HG03196 (cell line): ENCODE data around the gene NPAS3.

Source experiments
- ATAC-seq: cut with Tn5 transposase; IDR thresholded peaks from one replicate; pipeline ENCODE4 v1.9.1; 2021; ENCODE audit not compliant: unreplicated experiment

Gene NPAS3

DNA sequence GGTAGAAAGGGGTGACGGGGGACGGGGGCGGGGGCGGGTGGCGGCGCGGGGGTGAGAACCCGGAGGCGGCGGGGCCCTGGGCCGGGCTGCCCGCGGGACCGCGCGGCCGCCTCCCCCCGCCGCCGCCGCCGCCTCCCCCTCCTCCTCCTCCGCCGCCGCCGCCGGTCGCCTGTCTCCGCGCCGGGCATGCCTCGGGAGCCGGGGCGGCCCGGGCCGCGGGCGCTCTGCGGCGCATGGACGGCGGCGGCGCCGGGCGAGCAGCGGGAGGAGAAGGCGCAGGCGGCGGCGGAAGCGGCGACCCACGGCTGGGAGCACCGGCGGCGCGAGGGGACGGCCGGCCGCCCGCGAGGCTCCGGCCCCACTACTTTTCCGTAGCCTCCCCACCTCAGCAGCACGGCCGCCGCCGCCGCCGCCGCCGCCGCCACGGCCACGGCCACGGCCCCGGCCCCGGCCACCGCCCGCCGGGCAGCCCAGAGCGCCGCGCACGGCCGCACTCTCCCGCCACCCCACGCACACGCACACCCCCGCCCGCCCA is at the start of gene NPAS3:
Gene NPAS3, plus strand, starts transcription at position 161 of the 535 bp plus-strand sequence.
- ATAC-seq = no peak

- ATAC-seq = no peak
Measured at GRCh38 chr14:32896979-32897697, 41.5 kb upstream of the NPAS3 start.

GRCh38 chr14:32897698-32898064 is 41.0 kb upstream of the NPAS3 start:
- ATAC-seq = no peak

- no peak for ATAC-seq
Measured at GRCh38 chr14:32898876-32899275, 39.8 kb upstream of the NPAS3 start.

- ATAC-seq = no peak
Measured at GRCh38 chr14:32900547-32900946, 38.1 kb upstream of the NPAS3 start.

DNA sequence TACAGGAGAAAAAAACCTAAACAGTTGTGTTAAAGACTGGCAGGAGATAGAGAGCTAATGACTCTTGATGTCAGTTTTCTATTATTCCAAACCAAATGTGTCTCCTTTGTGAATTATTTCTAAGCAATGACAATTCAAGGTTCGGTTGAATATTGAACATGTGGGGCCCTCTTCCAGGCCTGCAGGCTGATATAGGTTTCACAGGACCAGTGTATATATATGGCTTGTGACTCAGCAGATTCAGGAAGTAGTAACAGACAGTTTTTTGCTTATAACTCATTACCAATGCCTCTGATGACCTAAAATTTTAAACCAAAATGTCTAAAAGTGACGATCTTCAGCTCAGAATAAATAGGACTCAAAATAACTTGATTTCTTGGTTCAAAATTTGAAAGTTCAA is 33.7 kb upstream of the NPAS3 start:
- ATAC-seq = no peak

DNA sequence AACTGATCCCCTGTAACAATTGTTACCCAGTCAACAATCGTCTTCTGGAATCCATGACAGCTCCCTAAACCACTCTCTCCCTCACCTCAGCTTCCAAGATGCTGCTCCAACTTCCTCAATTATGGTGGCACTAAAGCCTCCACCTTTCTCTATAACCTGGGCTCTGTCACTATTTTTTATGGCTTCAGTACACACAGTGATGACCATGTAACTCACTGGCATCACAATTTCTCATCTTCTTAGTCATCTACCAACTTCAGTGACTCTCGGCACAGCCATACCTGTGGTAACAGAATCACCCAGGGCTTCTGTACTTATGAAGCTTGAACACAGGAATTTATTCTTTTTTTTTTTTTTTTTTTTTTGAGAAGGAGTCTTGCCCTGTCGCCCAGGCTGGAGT is 32.0 kb upstream of the NPAS3 start:
- no peak for ATAC-seq

GRCh38 chr14:32908196-32909084 is 30.2 kb upstream of the NPAS3 start:
- no peak for ATAC-seq

DNA sequence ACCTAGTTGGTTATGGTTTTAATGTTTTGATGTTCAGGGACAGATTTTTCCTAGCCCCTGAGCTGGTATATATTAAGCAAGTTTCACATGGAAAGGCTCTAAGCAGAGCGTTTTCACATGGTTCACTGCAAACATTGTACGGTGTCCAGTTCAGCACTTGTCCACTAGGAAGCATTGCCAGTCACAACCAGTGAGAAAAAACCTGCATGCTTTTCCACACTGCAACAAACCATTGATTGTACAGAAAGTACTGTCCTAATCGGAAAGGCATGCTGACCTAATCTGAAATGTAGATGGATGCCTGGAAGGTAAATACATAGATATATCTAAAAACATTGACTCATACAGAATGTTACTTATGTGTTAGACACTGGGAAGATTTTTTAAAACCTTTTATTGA is 25.0 kb upstream of the NPAS3 start:
- ATAC-seq = no peak

DNA sequence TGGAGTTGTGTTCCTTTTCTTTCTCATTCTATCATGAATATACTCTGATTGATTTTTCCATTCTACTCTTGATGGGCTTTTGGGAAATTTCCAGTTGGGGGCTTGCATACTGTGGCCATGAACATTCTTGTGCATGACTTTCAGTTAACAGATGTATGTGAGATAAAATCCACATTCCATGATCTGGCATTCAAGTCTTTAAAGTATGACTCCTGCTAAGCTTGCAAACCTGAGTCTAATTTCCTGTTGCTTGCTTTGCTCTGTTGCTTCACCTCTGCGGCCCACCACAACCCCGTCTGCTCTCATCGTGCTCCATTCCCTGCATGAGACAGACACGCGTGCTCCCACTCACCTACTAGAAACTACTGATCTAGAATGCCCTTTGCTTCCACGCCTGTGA is 24.3 kb upstream of the NPAS3 start:
- no peak for ATAC-seq

DNA sequence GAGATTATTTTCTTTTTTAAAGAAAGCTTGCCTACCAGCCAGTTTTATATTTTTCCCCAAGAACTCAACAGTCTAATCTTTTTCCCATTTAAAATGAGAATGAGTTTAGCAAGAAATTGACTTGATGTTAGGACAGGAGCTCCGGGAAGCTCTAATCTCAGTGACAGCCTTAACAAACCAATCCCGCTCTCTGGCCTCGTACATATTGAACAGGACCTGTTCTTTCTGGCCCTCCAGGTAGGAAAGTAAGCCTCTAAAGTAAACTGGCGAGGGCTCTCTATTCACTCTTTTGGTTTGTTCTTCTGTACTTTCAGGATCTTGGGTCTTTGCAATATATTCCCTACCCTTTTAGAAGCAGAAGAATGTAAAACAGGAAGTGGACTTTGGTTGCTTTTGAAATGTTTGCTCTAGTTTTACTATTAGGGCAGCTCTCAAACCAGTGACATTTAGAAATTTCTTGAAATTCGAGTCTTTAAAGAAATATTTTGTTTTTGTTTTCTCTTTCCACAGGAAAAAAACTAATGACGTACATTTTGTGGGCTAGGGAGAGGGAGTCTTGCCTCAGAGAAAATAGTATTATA is 17.9 kb upstream of the NPAS3 start:
- ATAC-seq = no peak

- ATAC-seq = no peak
Measured at GRCh38 chr14:32925439-32925838, 13.2 kb upstream of the NPAS3 start.

GRCh38 chr14:32932302-32932913 is 6.3 kb upstream of the NPAS3 start:
- no peak for ATAC-seq

DNA sequence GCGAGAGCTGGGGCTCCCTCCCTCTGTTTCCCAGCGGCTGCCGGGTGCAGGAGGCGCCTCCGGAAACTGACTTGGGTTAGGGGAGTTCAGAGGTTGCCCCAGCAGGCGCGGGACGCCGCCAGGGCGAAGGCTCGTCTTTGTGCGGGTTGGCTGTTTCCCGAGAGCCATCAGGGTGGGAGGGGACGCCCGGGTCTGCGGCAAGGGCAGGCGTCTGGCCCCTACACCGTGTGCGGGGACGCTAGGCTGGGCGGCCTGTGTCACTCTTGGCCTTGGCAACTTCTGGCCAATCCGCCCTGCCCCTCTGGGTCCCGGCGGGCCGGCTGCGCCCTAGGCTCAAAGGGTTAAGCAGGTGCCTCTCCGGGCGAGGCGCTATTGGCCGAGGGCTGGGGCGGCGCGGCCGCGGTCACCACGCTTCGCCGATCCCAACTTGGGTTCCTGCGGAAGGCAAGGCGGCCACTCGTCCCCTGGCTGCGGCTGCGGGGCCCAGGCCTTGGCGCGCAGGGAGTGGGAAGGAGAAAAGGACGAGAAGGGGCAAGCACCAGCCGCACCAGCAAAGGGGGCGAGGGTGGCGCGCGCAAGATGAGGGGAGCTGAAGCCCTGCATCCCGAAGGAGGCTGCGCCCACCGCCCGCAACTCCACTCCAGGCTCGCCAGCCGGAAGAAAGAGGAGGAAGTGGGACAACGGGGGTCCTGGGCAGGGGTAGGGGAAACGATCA is 5.6 kb upstream of the NPAS3 start:
- ATAC-seq = no peak

- ATAC-seq = no peak
Measured at GRCh38 chr14:32933629-32934072, 5.0 kb upstream of the NPAS3 start.

DNA sequence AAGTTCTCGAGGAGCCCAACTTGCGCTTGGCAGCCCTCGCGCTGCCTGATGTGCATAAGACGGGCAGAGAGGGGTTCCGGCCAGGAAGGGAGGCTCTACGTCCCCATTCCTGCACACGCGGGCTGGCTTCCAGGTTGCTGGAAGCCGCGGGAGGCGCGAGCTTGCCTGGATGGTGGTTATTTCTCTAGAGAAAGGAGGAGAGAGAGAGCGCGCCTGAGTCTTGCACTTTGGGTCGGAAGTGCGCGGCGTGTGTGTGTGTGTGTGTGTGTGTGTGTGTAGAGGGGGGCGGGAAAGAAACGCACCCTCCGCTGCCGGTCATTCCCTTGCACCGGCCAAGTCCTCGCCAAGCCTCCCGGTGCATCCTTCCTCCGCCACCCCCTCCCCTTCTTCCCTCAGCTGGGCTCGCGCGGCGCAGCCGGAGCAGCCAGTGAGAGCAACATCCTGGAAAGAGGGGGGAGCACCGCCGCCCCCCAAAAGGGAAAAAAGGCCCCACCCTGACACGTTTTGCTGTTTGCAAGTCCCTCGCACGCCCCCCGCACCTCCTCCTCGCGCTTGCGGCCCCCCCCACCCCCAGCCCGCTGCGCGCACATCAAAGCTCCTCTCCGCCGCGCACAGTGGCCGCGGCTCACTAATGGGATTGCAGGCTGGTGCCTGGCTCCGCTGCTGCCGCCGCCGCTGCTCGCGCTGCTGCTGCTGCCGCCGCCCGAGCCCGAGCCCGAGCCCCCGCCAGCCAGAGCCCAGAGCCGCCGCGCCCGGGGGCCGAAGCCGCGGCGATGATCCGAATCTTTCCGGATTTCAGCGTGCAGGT is 4.4 kb upstream of the NPAS3 start:
- no peak for ATAC-seq

- ATAC-seq = no peak
Measured at GRCh38 chr14:32934881-32935633, 3.6 kb upstream of the NPAS3 start.

DNA sequence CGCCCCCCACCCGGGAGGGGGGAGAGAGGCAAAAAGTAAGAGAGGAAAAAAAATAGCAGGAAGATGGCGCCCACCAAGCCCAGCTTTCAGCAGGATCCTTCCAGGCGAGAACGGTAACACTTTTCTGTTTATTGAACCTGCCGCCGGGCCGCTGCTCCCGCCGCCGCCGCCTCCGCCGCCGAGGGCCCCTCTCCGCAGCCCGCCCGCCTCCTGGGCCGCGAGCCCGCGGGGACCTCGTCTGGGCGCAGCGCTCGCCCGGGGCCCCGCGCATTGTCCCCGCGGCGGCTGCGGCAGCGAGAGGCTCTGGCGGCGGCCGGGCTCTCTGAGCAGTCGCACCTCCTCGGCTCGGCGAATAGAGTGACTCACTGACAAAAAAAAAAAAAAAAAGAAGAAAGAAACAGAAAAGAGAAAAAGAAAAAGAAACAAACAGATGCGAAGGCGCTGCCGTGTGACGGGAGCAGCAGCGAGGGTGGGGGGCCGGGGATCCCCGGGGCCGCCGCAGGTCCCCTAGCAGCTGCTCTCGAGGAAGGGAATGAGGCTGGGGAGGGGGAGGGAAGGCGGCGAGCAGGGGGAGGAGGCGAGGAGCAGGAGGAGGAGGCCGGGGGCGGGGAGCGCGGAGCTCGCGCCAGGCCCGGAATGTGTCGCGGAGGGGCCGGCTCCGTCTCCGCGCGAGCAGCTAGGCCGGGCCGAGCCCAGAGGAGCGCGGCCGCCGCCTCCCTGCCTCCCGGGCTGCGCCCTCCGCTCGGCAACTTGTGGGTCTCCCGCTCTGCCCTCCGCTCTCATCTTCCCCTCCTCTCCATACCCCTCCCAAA is 781 bp downstream of the NPAS3 start:
- ATAC-seq = no peak
